ENCODE results near the gene DCDC2C. TPM values are rescaled to one million over a fixed set of nuclear protein-coding genes. Genes with fewer than 3 reads are reported as not detected.

DCDC2C gene
- total and polyA plus RNA-seq, 2 of the 4 experiments (the other 2 are of a cell fraction), result not detected

DNA sequence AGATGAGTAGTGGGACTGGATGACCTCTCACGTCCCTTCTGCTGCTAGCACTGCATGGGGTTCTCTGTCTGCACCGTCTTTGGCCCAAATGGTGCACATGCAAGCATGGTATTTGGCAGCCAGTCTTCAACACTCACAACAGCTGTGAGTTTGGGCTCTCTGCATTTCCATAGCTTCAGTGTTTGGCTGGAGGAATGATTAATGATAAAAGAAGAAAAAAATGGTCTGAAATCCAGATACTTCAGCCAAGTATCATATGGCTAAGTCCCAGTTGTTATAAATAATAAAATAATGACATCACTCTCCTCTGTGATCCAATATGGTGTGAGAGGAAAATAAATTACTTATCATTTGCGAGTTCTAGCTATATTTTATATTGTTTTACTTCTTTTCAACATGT lies 173.3 kb downstream of the DCDC2C start:
- H4K5ac ChIP-seq (ENCODE audit: low read depth, low read length), result no peak overlapping the region
- H3K9me3 ChIP-seq (ENCODE audit: control insufficient read depth, insufficient read depth, low read length), result peaks cover 6% of the 10 kb centered on the region; the same call in 1 of the 2 replicates
- H3K4me1 ChIP-seq (ENCODE audit: control insufficient read depth, insufficient read depth, low read length), result no peaks in the 10 kb centered on the region
- H2BK20ac ChIP-seq (ENCODE audit: low read depth, low read length), result no peak overlapping the region
- dilution Hi-C loops (cut with HindIII; ENCODE audit: low sequenced_read_pairs, unreplicated experiment) (no loop called here), intact Hi-C loops (cut with micrococcal nuclease) (no loop called here), in situ Hi-C loops (cut with MboI; ENCODE audit: low sequenced_read_pairs) (no loop called here)
- H4K91ac ChIP-seq (ENCODE audit: insufficient read depth, low read depth, low read length), result no peak overlapping the region
- POLR2A ChIA-PET (ENCODE audit: unreplicated experiment), result no interaction called here
- H3K23ac ChIP-seq (ENCODE audit: low read depth, low read length), result no peak overlapping the region
- no peaks in the 10 kb centered on the region for H3K27me3 ChIP-seq (ENCODE audit: control insufficient read depth, insufficient read depth, low read length)
- no peak overlapping the region for H3K18ac ChIP-seq (ENCODE audit: low read depth, low read length)
- H3K27ac ChIP-seq (ENCODE audit: insufficient read depth, low read length), result no peak overlapping the region
- H2AFZ ChIP-seq (replicated peaks; ENCODE audit: low read length, poor library complexity), result no peak overlapping the region
- H2BK120ac ChIP-seq (ENCODE audit: low read depth, low read length), result no peak overlapping the region
- BruUV-seq (replicated peaks), result no TSS peak
- no peak overlapping the region for H3K14ac ChIP-seq (replicated peaks; ENCODE audit: low read depth, low read length)
- no peaks in the 10 kb centered on the region for H3K79me1 ChIP-seq (ENCODE audit: low read depth in 1 of 2, low read length in 2 of 2)
- ATAC-seq (ENCODE audit: low read depth) (no peak), DNase-seq (no peak)
- TF ChIP-seq RCOR1 (IDR thresholded peaks at IDR 0.05; ENCODE audit: insufficient replicate concordance, low read length), result no peak
- TF ChIP-seq MXI1 (IDR thresholded peaks at IDR 0.05; ENCODE audit: borderline replicate concordance, low read depth, low read length), result no peak
- no peak for TF ChIP-seq CEBPB (IDR thresholded peaks at IDR 0.05; ENCODE audit: low read depth, low read length)
- no peak for TF ChIP-seq FOS (IDR thresholded peaks at IDR 0.05; ENCODE audit: low read depth, low read length)
- no peak for TF ChIP-seq BHLHE40 (IDR thresholded peaks at IDR 0.05; ENCODE audit: low read depth, low read length)
- H2BK5ac ChIP-seq (ENCODE audit: low read depth, low read length, poor library complexity, severe bottlenecking), result no peak overlapping the region
- H3K9ac ChIP-seq (ENCODE audit: low read depth, low read length), result no peak overlapping the region
- H3K4ac ChIP-seq (ENCODE audit: low read depth, low read length), result no peak overlapping the region
- no CpG with 5 or more reads among the region's 3 CpGs for WGBS, 2 experiments (ENCODE audit: extremely low coverage in 2 of 2, insufficient read length in 1 of 2)
- H4K20me1 ChIP-seq (ENCODE audit: insufficient read depth, low read length), result no peaks in the 10 kb centered on the region
- H3K36me3 ChIP-seq (ENCODE audit: control insufficient read depth, insufficient read depth, low read length), result no peaks in the 10 kb centered on the region
- CTCF ChIA-PET, result no interaction called here
- no peak overlapping the region for H3K4me3 ChIP-seq (ENCODE audit: insufficient read depth, low read depth, low read length)
- H2AK9ac ChIP-seq (replicated peaks; ENCODE audit: low read depth, low read length, poor library complexity), result no peak overlapping the region
- H3K9me1 ChIP-seq (ENCODE audit: insufficient read depth, low read length), result no peaks in the 10 kb centered on the region
- no peak overlapping the region for H2BK15ac ChIP-seq (ENCODE audit: low read depth, low read length)
- no peak overlapping the region for H2AK5ac ChIP-seq (ENCODE audit: low read depth, low read length)
- H3K4me2 ChIP-seq (ENCODE audit: low read depth, low read length), result no peak overlapping the region
- no peak overlapping the region for H3K56ac ChIP-seq (ENCODE audit: extremely low read depth, insufficient read depth, low read length)
- no peak overlapping the region for H4K8ac ChIP-seq (ENCODE audit: low read depth in 2 of 2, low read length in 2 of 2)
